ENCODE results near the gene HNRNPA0.

DNA sequence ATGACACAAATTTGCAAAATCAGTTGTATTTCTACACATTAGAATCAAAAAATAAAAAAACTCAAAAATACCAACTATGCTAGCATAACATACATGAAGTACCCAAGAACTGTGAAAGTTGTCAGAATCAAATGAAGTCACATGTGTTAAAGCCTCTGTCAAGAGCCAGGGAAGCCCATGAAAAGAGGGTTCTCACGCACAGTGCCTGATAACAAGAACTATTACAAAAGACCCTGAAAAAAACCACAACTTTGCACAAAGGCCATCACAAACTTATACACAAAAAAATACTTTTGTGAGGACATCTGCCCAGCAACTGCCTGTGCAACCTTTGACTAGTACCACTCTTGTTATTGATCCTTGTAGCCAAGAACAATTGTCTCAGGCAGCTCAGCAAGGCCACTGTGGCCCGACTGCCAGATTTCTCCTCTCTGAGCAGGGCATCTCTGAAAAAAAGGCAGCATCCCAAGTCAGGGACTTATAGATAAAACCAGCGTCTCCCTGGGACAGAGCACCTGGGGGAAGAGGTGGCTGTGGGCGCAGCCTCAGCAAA lies 28.9 kb upstream of the HNRNPA0 start:
- TF ChIP-seq CTCF (conservative IDR thresholded peaks at IDR 0.05; ENCODE audit: low read length) = no peak
- TF ChIP-seq EZH2phosphoT487 (IDR thresholded peaks at IDR 0.05; ENCODE audit: borderline replicate concordance) = no peak

Measured in Loucy (cell line).